T1000 (cell line): ENCODE results near the gene UXS1.
"Not testable (repeated sequence)": the region's sequence is repeated elsewhere in the genome, so short reads cannot be mapped to it uniquely, and the experiment has no call there.

Experiments
- DNase-seq: peaks from one replicate; lab custom pipeline; 2025; ENCODE audit warnings: mixed read lengths; lab: John Stamatoyannopoulos, UW

The UXS1 gene

DNA sequence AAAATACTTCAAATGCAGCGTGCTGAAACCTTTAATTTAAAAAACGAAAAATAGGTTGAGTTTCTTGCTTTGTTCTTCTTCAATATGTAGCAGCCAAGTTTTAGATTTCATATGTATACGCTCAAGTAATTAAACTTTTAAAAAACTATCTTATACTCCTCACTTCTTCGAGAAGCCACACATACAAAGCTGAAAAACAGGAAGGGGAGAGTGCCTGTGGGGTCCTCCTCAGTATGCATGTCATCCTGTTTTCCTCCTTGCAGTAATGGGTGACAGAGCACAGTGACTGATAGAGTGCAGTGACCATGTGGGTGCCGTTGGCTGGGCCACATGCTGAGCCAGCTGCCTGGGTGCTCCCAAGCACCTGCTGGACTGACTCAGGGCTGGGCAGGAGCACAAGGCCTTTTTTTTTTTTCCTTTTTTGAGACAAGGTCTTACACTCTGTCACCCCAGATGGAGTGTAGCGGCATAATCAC is 33.3 kb downstream of the UXS1 start:
- no peak for DNase-seq

DNA sequence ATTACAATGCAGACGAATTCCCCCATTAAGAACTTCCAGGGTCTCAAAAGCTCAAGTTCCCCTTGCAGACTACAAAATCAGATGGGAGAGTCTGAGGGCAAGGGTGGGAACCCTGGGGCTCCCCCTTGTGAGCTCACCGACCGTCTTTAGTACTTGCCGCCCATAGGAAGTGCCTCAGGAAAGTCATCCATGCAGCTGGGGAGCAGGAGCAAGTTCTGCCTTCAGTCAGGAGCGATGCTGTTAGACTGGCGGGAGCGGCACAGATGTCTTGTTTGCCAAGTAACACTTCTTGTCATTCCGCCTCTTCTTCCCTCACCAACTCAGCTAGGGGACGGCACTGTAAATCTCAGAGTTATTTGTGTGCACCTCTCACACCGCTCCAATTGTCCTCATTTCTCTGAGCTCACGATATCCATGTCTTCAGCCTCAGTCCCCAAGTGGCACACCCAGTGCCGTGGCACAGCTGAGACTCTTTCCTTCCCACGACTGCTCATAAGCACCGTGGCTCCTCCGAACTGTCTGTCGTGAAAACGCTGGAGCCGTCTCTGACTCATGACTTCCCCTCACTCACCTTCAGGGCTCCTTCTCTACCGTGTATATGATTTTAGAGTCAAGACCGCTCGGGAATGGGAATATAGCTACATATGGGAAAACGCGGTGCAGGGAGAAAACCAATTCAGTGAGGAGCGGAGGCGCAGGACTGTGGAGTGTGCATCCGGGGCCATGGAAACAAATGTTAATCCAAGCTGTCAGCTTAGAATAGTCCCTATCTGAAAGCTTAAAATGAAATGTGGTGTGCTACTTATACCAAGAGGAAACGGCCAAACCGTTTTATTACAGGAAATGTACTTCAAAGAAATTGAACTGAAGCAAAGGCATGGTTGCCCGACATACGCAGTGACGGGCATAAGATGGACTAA is 34.0 kb downstream of the UXS1 start:
- no peak for DNase-seq

DNA sequence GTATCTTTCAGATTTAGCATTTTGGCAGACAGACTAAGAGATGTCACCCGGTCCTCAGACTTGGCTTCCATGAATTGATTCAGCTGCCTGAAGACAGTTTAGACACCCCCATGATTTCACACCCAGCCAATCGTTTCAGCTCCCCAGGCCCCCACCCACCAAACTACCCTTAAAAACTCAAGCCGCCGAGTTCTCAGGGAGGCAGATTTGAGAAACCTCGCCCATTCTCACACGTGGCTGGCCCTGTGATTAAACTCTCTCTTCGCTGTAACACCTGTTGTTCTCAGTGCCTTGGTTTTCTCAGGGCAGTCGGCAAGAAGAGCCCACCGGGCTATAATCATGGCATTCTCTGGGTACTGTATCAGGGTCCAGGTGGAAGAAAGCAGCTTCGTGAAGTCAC is 35.2 kb downstream of the UXS1 start:
- no peak for DNase-seq

DNA sequence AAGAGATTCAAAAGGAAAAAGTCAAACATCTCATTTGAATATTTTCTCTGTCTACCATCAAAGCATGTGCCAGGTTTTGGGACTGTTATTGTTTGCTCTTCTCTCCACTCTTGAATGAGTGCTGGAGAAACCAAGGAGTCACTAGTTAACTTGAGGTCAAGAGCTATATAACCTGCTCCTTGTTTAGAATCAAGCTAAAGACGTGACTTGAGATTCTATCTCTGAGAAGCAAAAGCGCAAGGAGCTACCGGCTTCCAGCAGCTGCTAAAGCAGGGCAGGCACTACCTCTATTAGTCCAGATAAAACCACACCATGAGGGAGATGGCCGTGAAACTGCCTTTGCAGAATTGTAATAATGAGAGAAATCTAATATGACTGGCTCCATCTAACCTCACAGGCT is 36.0 kb downstream of the UXS1 start:
- DNase-seq = no peak

DNA sequence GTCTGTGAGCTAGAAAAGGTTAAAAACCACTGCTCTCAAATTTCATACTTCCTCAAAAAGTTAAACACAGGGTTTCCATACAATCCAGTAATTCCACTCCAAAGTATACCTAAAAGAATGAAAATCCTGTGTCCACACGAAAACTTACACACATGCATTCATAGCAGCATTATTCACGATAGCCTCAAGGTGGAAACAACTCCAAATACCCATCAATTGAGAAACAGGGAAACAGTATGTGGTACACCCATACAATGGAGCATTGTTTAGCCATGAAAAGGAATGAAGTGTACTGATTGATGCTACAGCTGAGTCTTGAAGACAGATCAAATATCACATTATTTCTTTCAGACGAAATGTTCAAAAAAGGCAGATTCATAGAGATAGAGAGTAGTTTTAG is 36.7 kb downstream of the UXS1 start:
- no peak for DNase-seq

DNA sequence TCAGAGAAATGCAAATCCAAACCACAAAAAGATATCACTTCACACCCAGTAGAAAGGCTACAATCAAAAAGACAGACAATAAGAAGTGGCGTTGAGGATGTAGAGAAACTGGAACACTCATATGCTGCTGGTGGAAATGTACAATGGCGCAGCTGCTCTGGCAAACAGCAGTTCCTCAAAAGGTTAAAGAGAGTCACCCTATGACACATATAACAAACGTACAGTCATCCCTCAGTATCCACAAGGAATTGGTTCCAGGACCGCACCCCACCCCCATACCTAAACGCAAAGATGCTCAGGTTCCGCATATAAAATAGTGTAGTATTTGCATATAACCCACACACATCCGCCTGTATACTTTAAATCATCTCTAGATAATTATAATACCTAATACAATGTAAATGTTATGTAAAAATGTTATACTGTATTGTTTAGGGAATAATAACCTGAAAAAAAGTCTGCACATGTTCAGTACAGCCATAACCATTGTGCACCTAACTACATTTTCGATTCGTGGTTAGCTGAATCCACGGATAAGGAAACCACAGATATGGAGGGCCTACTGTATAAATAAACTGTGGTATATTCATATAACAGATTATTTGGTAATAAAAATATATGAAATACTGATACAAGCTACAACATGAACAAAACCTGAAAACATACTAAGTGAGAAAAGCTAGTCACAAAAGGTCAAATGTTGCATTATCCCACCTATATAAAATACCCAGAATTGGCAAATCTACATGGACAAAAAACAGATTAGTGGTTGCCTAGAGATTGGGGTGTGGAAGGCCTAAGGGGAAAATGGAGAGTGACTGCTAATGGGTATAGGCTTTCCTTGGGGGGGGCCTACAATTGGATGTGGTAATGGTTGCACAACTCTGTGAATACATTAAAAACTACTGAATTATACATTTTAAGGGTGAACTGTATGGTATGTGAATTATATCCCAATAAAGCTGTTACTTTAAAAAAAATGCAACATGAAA is 37.5 kb downstream of the UXS1 start:
- no peak for DNase-seq

DNA sequence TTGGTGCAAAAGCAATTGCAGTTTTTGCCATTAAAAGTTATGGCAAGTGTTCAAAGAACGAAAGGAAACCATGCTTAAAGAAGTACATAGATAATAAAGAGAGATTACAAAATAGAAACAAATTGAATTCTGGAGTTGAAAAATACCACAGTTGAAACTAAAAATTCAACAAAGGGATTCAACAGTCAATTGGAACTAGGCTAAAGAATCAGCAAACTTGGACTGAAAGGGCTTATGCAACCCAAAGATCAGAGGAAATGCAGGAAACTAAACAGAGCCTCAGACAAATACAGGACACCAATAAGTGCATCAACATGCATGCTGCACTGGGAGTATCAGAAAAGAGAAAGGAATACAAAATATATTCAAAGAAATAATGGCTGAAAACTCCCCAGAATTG is 40.3 kb downstream of the UXS1 start:
- no peak for DNase-seq

DNA sequence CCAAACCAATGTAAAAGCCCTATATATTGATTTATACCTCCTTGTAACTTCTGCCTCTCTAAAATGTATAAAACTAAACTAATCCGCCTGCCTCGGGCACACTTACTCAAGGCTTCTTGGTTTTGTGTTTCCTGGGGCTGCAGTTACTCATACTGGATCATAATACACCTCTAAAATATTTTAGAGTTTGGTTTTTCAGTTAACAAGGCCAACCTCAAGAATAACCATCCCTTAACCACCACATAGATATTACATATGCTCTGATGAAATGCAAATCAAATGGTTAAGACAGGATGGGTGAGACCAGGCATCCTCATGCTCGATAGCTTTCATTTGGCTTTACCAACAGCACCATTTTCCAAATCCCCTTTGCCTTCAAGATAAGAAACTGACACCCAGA is 46.4 kb downstream of the UXS1 start:
- peak; percentile 14 for DNase-seq

DNA sequence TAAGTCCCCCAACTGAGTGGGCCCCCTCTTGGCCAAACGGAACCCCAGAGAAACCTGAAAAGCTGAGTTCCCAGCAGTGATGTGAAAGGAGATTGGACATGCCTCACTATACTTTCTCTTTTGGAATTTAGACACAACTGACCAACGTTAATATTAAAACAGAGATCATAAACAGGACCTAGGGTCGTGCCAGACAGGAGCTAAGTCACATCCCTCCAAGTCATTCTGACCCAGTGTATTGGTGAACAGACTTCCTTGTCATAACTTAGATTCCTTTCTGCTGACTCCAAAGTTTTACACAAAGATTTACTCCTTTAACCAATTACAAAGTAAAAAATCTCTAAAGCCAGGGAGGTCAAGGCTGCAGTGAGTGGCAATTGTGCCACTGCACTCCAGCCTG is 46.9 kb downstream of the UXS1 start:
- DNase-seq = no peak

DNA sequence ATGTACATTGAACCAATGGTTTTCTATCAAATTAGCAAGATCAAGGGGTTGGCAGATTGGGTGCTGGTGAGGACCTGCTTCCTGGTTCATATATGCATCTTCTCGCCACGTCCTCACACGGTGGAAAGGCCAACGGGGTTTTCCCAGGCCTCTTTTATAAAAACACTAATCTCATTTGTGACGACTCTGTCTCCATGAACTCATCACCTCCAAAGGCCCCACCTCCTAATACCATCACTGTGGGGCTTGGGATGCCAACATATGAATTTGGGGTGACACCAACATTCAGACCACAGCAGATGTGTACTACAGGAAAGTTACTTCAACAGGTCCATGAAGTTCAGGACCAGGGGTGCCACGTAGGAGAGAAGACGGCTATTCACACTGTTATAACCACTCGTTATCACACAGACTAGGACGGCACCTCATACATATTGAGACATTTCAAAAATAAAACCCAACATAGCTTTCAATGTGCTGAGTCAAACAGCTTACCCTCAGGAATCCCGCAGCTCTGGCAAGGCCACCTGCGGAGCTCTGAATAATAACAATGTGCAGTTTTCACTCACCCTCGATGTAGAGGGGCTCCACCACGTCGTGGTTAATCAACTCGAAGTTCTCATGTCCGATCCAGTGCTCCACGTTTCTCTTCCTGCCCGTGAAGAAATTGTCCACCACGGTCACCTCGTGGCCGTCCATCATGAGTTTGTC is 49.3 kb downstream of the UXS1 start:
- DNase-seq = no peak

DNA sequence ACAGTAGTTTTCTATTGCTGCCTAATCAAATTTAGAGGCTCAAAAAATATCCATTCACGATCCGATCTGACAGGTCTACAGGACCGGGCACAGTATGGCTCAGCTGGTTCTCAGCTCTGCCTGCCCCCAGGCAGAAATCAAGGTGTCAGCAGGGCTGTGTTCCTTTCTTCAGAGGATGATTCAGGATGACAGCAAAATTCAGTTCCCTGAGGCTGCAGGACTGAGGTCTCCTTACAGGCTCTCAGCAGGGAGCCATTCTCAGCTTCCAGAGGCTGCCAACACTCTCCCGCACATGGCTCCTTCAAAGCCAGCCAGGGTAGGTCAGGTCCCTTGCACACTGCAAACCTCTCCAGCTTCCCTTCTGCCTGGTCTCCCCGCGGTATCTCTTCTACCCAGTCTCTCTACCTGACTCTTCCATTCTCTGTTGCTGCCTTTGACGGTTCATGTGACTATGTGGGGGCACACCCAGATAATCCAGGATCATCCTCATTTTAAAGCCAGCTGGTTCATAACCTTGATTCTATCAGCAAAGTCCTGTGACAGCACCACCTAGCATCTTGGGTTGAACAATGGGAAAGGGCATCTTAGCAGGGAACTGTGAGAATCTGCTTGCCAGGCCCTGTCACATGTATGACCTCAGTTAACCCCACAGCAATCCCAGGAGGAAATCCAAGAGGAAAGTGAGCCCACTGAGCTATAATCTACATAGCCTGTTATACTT is 50.4 kb downstream of the UXS1 start:
- peak; percentile 33 for DNase-seq

DNA sequence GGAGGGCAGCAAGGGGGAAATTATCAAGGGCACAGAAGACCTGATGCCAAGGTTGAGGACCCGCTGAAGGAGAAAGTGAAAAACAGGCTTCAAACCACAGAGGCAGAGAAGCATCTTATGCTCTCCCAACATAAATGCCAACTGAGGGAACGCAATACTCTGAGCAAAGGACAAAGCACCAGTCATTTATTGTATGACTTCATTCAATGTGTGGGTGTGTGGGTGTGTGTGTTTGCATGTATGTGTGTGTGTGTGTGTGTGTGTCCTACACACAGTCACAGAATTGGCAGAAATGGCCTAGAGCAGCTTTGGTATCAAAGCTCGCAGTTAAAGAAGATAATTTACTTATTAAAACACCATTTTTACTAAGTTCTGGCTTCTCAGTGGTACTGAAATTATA is 51.4 kb downstream of the UXS1 start:
- no peak for DNase-seq

DNA sequence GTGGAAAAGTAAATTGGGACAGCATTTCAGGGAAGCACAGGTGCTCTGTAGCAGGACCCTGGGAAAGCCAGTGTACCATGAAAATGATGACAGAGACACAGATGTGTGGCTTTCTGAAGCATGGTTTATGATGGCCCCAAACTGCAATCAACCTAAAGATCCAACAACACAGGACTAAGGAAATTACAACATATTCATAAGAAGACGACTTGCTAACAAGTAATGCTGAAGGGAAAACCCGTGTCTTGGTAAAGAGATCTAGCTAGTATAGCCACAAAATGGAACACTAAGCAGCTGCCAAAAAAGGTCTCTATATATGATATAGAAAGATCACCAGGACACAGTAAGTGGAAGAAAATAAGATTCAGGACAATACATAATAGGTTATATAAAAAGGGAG is 53.2 kb downstream of the UXS1 start:
- no peak for DNase-seq

DNA sequence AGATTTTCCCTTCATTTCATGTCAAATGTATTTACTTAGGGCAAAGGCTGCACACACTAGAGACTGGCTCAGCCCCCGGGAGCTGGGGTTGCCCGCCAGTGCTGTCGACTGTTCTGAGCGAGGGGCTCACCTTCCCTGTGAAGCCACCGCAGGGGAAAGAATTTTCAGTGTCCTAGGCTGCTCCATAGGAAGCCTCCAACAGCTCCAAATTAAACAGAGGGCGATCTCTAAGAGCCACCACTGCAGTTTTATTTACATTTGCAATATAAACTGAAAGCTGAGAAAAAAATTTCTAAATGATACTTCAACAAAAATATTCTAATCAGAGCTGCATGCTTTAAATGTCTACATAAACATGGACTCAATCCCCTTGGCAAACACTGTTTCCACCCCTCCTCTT is 54.0 kb downstream of the UXS1 start:
- no peak for DNase-seq

DNA sequence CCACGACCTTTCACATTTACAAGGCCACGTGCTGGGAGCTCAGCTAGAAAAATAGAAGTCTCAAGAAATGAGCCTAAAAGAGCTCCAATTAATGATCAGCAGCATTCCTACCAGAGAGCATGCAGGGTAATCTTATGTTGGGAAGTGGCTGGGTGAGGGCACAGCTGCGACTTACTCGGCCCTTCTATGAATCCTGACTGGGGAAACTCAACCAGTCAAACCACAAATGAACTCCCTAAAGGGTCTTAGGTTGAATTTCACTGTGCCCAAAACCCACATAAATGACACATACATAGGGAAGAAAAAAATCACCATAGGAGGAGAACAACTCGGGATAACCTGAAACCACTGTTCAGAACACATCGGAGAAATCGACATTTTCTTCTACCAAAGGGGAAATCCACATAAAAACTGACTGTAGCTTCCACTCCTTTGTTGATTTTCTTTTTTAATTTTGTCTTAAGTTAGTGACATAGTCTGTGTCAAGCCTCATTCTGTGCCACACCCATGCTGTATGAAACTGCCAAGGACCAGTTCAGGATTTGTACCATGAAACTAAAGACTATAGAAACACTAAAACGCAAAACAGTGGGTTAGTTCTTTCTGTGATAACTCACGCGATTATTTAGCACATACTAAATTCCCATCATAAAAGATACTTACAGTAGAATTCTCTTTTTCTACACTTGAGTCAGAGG is 54.7 kb downstream of the UXS1 start:
- DNase-seq = no peak

DNA sequence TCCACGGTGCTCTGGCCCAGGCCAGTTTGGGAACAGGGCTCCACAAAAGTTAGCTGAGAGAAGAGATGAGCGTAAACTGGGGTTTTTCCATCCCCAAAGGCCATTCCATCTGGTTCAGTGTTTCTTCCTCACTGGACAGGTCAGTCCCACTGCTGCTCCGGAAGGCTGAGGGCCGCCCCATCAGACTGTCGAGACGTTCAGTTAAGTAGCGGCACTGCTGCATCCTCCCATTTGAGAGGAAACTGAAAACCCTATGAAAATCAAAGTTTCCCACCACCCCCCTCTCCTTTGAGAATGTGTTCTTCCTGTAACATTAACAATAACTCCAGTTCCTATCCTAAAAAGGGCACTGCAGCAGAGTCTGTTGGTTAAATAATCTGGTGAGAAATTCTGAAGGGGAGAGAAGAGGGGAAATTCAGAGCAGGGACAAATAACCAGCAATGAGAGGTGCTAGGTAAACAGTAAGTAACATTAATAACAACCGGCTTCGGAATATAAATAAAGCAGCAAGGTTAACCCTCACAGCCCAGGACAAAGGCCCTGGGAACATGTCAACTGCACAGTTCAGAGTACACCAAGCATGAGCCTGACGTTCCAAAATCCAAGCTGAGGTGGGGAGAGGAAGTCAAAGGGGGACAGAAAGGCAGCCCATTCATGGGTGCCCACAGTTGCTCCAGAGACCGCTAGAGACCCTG is 55.4 kb downstream of the UXS1 start:
- DNase-seq = no peak

DNA sequence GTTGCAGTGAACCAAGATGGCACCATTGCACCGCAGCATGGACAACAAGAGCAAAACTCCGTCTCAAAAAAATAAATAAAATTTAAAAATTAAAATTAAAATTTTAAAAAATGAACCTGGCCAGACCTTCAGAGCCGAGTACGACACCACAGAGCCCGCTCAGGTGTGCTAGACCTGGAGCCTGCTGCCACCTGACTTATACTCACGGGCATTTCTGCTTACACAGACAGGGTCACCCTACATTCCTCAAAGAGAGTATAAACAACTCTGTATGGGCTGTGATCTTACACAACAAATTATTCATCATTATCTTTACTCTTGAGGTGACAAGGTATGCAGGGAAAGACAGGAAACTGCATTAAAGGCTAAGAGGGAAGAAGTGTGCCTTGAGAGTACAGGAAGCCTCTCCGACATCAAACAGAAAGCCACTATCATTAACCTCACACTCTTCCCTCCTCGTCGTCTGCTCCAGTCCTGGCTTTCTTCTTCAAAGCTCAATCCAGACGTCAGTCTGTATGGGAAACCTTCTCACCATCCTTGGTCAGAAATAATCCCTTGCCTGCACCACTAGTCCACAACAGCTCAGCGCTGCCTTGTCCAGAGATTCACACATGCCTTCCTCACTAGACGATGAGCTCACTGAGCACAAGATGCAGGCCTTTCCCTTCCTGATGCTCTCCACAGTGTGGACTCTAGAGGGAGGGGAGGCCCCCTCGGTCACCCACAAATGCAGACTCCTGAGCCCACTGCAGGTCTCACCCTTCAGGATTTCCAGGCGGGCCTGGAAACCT is 56.2 kb downstream of the UXS1 start:
- DNase-seq = no peak

DNA sequence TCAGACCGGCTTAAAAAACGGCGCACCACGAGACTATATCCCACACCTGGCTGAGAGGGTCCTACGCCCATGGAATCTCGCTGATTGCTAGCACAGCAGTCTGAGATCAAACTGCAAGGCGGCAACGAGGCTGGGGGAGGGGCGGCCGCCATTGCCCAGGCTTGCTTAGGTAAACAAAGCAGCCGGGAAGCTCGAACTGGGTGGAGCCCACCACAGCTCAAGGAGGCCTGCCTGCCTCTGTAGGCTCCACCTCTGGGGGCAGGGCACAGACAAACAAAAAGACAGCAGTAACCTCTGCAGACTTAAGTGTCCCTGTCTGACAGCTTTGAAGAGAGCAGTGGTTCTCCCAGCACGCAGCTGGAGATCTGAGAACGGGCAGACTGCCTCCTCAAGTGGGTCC is 62.9 kb downstream of the UXS1 start:
- DNase-seq = not testable (repeated sequence)

DNA sequence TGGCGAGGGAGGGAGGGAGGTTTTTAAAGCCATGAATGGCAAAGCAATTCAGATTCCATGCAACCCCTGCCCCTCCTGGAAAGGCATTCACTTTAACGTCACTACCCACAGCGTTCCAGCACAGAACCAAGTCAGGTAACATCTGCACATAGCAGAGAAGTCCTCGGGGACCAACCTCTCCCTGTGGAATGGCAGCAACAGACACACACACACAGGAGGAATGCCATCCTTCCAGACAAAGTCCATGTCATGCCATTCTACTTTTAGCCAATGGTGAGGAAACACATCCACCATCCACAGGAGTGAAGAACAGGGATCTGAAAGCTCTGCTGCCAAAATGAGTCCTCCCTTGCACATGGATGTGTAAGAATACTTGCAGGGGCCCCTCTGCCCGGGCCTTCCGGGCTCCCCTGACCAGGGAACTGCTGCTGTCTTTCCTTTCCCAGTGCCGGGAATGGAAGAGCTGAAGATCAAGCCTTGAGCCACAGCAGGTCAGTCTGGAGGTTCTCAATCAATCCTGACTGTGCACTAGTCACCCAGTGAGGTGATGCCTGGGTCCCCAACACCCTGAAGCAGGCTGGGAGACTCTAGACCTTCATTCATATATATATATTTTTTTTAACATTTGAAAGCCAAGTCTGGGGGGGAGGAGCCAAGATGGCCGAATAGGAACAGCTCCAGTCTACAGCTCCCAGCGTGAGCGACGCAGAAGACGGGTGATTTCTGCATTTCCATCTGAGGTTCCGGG is 63.7 kb downstream of the UXS1 start:
- DNase-seq = no peak
